NCI-H146 (cell line): ENCODE measurements around the gene ARHGAP42.
"Not testable (repeated sequence)": the region's sequence is repeated elsewhere in the genome, so short reads cannot be mapped to it uniquely, and the experiment has no call there.

ENCODE experiments used
- DNase-seq: peaks from one replicate; lab custom pipeline; 2025; lab: John Stamatoyannopoulos, UW

The ARHGAP42 gene

GRCh38 chr11:100687054-100687629, at the start of gene ARHGAP42:
Gene ARHGAP42 (plus strand): TSS chr11:100687288. CDS start chr11:100687679, 391 bp downstream.
- DNase-seq = no peak

- no peak for DNase-seq
Observed at GRCh38 chr11:100637706-100638105, 49.4 kb upstream of the ARHGAP42 start.

- no peak for DNase-seq
Observed at GRCh38 chr11:100638648-100639047, 48.4 kb upstream of the ARHGAP42 start.

- no peak for DNase-seq
Observed at GRCh38 chr11:100639140-100639539, 47.9 kb upstream of the ARHGAP42 start.

GRCh38 chr11:100640071-100640470, 47.0 kb upstream of the ARHGAP42 start:
- DNase-seq = no peak

- no peak for DNase-seq
Observed at GRCh38 chr11:100640646-100641045, 46.4 kb upstream of the ARHGAP42 start.

- no peak for DNase-seq
Observed at GRCh38 chr11:100641456-100641855, 45.6 kb upstream of the ARHGAP42 start.

GRCh38 chr11:100646545-100646944, 40.5 kb upstream of the ARHGAP42 start:
- DNase-seq = no peak

- DNase-seq = no peak
Observed at GRCh38 chr11:100647861-100648260, 39.2 kb upstream of the ARHGAP42 start.

GRCh38 chr11:100663583-100663982, 23.5 kb upstream of the ARHGAP42 start:
- DNase-seq = no peak

GRCh38 chr11:100663996-100664395, 23.1 kb upstream of the ARHGAP42 start:
- no peak for DNase-seq

- not testable (repeated sequence) for DNase-seq
Observed at GRCh38 chr11:100666816-100667215, 20.3 kb upstream of the ARHGAP42 start.

- DNase-seq = no peak
Observed at GRCh38 chr11:100667449-100667848, 19.6 kb upstream of the ARHGAP42 start.

GRCh38 chr11:100670140-100670539, 16.9 kb upstream of the ARHGAP42 start:
- DNase-seq = no peak

GRCh38 chr11:100671471-100671870, 15.6 kb upstream of the ARHGAP42 start:
- no peak for DNase-seq

- DNase-seq = no peak
Observed at GRCh38 chr11:100672498-100673033, 14.5 kb upstream of the ARHGAP42 start.

- no peak for DNase-seq
Observed at GRCh38 chr11:100673063-100673462, 14.0 kb upstream of the ARHGAP42 start.

- no peak for DNase-seq
Observed at GRCh38 chr11:100674212-100674611, 12.9 kb upstream of the ARHGAP42 start.

- no peak for DNase-seq
Observed at GRCh38 chr11:100675115-100675650, 11.9 kb upstream of the ARHGAP42 start.

GRCh38 chr11:100676901-100677300, 10.2 kb upstream of the ARHGAP42 start:
- no peak for DNase-seq

GRCh38 chr11:100677796-100678195, 9.3 kb upstream of the ARHGAP42 start:
- DNase-seq = no peak

GRCh38 chr11:100680070-100680469, 7.0 kb upstream of the ARHGAP42 start:
- DNase-seq = no peak

GRCh38 chr11:100681064-100681502, 6.0 kb upstream of the ARHGAP42 start:
- DNase-seq = peak; percentile 27
